Right ventricle myocardium inferior (tissue), 1 donor: ENCODE data around the gene ADAMTS2. TPM values are rescaled to one million over a fixed set of nuclear protein-coding genes. Genes with fewer than 3 reads are reported as not detected.
A peak's percentile ranks its signal among the peaks of the same experiment; 100 is the strongest.

Experiments used
- ATAC-seq: fragments of 200-7000 bp; cut with Tn5 transposase; one replicate; pipeline ENCODE4 v1.9.1; 2020; ENCODE audit warnings: mild to moderate bottlenecking, moderate library complexity
- DNase-seq: peaks from one replicate; pipeline ENCODE4 v3.0.0; 2021; ENCODE audit errors: missing footprints
- intact Hi-C: fragments of 100-400 bp; cut with DNase I; formaldehyde crosslinking; loops from one replicate; pipeline ENCODE4 v1.11.0; 2022
- total RNA-seq: library from RNA; stranded (reverse); fragmentation: NEBNext Ultra II Directional; extraction: Animal tissue kit (Norgen Biotek cat#: 25700); gene quantifications from one replicate; pipeline ENCODE4 v1.2.1, GENCODE V29; 2021
- donor health status: DM: no; HTN: yes; CAD: no; lungs with severe emphysema.

Gene ADAMTS2
- total RNA-seq, 1 donor from 2014 or later, result 3.7 TPM

DNA sequence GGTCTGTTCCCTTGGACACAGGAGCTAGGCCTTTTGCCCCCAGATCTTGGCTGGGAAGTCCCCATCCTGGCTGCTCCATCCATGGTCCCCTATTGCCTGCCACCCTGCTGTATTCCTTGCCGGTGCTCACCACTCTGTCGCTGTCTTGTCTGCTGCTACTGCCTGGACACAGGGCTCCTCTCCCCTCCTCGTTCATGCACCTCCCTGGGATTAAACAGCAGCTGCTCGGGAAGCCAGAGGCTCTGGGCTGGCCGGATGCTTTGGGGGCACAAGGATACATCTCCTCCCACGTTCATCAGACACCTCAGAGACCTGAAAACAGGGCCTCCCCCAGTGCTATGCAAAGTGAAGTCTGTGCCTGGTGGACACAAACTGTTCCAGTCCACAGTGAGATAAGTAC, 174.7 kb downstream of the ADAMTS2 start:
- intact Hi-C loops, result no loop called here
- DNase-seq (peak; percentile 35), ATAC-seq (no peak)

DNA sequence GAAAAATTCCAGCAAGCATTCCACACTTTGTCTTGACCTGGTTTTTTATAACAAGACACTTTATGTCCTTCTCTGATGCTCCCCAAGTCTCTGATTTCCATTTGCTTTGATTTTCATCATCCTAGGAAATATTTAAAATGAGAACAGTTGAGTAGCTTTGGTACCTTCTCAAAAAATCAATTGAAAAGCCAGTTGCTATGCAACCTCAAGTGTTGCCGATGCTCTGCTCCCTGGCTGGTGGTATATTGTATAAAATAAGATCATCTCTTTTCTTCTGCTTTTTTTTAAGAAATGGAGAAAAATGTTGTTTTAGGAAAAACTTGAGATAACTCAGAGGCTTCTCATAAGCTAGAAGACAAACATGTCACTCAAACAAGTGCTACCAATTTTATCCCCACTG, 175.4 kb downstream of the ADAMTS2 start:
- intact Hi-C loops, result loop anchor here (5.0 kb wide), 1 partner anchor 172 kb away; no protein-coding TSS in a partner anchor
- DNase-seq, result no peak
- no peak for ATAC-seq

DNA sequence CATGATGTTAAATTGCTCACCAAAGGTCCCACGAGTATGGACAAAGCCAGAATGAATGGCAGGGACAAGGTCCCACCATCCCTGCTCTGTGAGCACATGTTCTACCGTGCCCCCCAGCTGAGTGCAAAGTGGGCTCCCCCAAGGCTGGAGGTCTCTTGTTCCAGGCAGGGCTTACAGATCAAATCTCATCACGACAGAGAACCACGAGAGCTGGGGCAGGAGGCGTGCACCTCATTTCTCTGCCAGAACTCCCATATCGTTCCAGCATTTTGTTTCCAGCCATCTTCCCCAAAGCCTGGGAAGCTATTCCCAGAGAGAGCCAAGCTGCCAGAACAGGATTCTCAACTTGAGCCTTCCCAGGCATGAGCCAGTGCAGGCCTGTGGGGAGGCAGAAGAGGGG, 176.6 kb downstream of the ADAMTS2 start:
- intact Hi-C loops, result loop anchor here (5.0 kb wide), 1 partner anchor 174 kb away; no protein-coding TSS in a partner anchor
- DNase-seq (peak; percentile 32), ATAC-seq (no peak)

DNA sequence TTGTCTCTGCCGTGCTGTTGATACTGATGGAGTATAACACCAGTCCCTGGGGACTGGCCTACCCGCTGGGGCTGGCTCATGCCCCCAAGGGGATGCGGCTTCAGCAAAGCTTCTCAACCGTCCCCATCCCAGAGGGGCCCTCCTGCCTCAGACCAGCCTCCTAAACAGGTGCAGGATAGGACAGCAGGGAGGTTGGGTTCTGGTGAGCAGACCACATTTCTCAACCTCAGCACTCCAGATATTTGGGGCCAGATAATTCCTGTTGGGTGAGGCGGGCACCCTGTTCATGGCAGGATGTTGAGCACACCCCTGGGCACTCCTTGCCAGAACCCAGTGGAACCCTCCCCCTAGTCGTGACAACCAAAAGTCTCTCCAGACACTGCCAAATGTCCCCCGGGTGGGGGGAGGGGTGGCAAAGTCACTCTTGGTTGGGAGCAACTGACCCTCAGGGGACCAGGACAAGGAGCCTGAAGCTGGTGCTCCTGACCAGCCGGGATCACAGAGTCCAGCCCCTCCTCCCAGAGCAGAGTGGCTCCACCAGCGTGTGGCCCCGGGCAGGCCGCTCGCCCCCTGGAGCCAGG, 177.3 kb downstream of the ADAMTS2 start:
- DNase-seq (peak; percentile 51), ATAC-seq (no peak)
- intact Hi-C loops, result loop anchor here (1.0 to 5.0 kb wide), 2 partner anchors 174 to 326 kb away; no protein-coding TSS in a partner anchor

DNA sequence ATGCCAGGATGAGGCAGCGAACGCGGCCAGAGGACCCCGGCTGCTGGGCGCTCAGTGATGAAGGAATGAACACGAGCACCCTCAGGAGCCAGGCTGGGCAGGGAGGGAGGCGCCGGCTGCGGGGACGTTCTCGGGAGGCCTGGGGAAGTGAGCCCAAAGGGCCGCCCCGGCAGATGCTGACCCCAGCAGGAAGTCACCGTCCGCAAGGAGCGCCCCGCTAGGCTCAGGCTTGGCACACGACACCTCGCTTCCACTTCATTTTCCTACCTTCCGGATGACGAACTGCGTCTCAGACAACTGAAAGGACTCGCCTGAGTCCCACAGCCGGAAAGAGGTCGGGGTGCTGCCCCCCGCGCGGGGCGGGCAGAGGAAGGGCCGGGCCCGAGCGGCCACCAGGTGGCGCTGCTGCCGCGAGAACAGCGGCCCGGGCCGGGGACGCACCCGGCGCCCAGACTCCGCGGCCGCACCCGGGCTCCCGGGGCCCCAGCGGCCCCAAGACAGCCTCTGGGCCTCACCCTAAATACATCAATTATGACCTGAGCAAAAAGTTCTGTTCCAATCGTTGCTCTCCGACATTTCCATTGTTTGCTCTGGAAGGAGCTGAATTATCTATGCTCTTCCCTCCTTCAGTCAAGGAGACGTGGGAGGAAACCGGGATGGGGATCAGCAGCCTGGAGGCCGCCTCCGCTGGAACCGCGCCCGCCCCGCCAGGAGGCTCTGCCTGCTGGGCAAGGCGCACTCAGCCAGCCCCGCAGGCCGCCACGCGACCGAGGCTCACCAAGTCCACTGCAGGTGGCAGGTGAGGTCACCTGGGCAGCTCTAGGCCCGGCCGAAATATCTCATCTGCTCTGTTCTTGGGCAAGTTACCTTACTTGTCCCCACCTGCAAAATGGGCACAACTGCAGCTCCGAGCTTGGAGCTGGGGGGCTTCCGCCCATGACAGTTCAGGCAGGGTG, 178.1 kb downstream of the ADAMTS2 start:
- intact Hi-C loops, result loop anchor here (1.0 to 5.0 kb wide), 2 partner anchors 175 to 327 kb away; no protein-coding TSS in a partner anchor
- ATAC-seq, result peak; percentile 68
- DNase-seq, result no peak

DNA sequence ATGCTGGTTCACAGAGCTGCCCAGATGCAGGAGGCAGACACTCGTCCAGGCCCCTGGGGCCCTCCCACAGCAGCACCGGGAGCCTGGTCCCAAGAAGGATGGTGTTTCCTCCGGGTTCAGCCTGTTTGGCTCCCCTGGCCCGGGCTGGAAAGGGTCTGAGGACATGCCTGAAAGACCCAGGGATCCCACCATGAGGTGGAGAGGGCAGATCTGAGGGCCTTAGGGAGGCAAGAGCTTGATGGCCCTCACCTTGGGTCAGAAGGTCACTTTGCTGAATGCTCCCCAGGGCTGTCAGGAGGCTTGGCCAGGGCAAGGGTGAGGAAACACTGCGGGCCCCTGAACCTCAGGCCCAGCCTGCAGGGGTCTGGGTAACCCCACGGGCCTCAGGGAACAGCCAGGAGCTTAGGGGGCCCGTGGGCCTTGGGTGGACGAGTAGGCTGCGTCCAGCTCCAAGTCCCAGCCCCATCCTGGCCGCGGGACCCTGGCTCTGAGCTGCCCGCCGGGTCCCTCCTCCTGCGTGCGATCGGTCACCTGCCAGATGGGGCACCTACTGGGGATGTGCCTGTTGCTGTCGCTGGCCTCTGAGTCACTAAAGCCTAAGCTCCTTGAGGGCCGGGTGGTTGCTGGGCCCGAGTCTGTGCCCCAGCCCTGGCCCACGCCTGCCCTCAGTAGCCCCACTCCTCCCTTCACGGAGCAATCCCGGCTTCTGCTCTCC, 178.9 kb downstream of the ADAMTS2 start:
- ATAC-seq (no peak), DNase-seq (peak; percentile 67)
- intact Hi-C loops, result loop anchor here (5.0 kb wide), 1 partner anchor 176 kb away; no protein-coding TSS in a partner anchor

DNA sequence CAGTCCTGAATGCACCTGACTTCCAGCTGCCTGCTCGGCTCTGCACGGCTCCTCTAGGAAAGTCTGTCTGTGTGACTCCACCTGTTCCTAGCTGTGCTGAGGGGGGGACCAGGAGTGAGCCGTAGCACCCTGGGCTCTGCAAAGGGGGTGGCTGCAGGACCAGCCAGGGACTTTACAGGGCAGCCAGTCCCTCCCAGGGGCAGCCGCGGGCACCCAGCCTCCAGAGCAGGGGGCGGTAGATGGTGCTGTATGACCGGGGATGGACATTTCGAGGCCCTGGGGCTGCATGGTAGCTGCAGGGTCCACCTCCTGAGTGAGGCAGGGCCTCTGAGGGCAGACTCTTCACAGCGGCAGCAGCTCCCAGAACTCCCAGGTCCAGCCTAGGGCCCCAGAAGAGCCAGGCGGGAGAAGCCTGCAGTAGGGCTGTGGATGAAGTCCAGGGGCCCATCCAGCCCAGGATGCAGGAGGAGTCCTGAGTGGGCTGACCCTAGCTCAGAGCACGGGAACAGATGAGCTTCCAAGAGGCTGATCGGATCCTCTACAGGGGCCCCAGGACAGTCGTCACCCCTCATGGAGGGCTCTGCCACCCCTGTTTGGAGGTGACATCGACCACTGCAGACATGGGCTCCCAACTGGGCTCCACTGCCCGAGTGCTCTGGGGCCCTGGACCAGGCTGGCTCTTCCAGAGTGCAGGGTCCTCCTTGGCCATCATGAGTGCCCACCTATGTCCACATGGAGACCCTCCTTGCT, 179.7 kb downstream of the ADAMTS2 start:
- DNase-seq, result peak; percentile 64
- ATAC-seq, result no peak
- intact Hi-C loops, result loop anchor here (5.0 kb wide), 1 partner anchor 177 kb away; no protein-coding TSS in a partner anchor

DNA sequence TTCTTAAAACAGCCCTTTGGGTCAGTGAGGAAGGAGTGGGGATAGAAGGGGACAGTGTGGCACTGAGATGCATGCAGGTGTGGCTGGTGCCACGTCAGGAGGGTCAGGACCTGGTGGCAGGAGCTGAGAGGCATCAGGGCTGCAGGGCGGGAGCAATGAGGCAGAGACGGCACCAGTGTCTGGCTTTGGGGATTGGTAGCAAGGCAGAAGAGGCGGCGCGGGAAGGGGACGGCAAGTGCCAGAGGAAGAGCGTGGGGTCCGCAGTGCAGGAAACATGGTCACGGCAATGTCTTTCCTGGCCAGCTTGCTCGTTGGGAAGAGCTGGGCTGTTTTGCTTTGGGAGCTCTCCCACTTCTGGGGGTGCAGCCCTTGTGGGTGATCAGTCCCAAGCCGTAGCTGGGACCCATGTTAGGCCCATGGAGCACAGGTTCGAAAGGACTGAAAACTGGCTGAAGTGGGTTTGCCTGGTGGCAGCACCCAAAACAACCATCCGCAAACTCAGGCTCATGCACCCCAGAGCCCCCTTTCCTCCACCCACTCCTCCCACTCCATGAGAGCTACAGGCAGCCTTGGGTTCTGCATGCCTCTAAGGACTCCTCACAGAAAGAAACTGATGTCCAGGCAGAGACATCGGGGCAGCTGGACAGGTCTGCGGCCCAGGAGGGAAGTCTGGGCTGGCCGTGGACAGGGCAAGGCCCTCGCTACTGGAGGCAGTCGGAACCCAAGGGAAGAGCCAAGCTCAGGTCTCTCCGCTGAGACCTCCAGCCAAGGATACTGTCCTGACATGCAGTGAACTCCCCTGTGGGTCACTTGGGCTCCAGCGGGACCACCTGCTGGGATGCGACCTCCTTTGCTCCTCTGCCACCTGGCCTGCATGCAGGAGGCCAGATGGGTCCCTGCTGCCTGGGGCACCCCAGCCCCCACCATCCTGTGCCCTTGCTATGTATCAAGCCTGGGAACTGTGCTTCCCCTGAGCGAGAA, 180.6 kb downstream of the ADAMTS2 start:
- intact Hi-C loops, result loop anchor here (5.0 kb wide), 1 partner anchor 178 kb away; no protein-coding TSS in a partner anchor
- ATAC-seq (no peak), DNase-seq (peak; percentile 53)

DNA sequence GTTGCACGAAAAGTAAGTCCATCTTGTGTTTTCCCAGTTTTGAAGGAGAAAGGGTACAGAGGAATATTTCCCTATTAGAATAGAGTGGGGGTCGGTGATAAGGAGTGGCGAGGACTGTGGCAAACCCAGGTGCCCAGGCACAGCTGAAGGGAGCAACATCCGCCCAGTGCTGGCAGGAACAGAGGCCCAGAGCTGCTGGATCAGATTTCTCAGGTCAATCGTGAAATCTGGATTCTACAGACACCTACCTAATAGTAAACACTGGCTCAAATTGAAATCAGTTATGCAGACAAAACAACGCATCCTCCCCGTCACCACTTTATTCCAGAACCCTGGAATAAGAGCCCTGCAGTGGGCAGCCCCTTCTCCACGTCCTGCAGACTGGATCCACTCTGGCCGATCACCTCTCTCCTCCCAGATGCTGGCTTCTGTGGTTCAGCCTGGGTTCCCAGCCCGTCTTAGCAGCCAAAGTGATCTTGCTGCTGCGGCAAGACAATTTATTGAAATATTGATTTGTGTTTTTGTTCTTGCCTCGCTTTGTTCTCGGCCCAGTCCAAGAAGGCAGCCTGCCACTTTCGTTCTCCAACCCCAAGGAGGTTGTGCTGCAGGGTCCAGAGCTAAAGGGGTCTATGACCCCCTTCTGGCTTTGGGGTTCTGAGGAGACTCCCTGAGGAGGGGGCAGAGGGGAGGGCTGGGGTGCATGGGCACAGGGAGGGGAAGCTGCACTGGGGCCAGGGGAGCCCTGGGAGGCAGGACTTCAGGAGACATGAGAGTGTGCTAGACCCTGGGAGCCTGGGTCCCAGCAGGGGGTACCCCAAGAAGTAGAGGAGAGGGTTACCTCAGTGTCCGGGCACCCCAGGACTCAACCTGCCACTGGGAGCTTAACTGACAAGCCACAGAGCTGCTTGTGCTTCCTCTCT, 181.8 kb downstream of the ADAMTS2 start:
- intact Hi-C loops, result no loop called here
- ATAC-seq, result no peak
- DNase-seq, result peak; percentile 15

DNA sequence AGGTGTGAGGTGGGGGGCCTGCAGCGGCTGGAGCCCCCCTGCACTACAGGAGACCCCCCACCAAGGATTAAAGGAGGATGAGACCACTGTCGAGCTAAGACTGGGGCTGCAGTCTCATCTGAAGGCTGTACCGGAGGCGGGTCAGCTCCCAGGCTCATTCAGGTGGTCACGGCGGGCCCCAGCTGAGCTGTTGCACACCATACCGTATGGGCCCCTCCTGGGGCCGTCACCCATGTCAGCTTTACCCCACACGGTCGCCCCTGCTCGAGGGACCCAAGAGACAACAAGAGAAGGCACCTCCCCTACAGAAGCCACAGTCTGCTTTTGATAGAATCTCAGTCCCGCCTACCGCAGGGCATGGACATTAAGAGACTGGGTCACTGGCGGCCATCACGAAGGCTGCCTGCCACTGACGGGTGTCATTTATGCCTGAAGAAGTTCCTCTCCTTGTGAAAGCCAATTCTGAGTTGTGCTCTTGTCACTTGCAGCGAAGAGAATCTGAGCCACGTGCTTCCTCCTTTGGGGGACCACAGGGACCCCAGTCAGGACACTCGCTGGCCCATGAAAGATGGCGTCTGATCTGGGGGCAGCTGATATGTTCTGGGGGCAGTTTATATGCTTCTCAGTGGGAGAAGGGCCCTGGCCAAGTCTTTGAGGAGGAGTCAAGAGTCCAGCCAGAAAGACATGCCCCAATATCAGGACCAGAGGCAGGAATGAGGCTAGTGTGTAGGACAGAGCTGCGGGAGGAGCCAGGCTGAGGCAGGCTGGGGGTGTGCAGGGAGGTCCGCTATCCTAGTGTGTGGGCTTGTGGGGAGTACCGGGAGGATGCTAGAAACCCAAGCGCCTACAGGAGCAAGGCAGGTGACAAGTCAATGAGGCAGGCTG, 182.7 kb downstream of the ADAMTS2 start:
- no peak for ATAC-seq
- DNase-seq, result peak; percentile 32
- intact Hi-C loops, result no loop called here

DNA sequence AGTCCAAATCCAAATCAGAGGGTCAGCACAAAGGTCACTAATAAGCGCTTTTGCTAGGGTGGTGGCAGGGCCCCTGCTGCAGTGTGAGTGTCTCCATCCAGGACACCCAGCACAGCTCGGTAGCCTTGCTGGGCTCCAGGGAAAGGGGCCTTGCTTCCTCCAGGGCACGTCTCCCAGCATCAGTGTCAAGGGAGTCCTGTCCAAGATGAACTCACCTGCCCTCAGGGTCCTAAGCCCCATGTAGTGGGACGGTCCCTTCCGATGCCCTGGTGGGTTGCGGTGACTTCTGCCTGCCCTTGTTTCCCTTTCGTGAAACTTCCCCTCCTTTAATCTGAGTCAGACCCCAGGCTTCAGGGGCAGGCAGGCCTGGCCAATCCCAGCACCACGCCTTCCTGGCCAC, 183.4 kb downstream of the ADAMTS2 start:
- peak; percentile 45 for DNase-seq
- ATAC-seq, result no peak
- intact Hi-C loops, result no loop called here

DNA sequence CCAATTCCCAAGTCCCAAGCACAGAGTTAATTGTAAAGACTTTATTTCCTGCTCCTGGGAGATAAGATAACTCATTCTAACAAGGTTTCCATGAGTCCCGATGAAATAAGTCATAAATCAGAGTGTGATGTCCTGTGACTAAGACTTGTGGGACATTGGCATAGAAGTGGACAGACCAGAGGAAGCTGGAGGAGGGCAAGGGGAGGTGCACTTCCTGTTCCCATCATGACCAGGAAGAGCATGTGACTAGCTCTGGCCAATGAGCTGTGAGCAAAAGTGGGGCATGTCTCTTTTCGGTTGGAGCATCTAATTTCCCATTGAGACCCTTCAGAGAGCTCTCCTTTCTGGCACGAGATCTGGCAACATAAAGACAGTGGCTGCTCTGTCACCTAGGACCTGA, 184.7 kb downstream of the ADAMTS2 start:
- intact Hi-C loops, result no loop called here
- DNase-seq (peak; percentile 4), ATAC-seq (no peak)

DNA sequence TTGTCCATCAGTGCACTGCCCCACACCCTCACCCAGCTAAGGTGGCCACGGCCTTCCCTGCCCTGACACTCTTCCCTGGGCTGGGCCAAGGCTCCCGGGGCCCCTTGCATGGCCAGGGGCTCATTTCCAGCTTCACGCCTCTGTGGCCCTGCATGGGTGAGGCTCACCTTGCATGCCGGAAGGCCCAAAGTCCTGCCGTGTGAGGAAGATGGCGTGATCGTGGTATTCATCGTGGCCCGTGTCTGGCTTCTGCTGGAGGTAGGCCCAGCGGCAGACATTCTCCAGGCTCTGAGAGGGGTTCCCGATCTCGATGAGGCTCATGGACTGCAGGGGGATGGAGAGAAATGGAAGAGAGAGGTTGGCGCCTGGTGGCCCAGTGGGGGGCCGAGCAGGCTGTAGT, 186.7 kb downstream of the ADAMTS2 start:
- intact Hi-C loops, result no loop called here
- ATAC-seq (no peak), DNase-seq (peak; percentile 15)

DNA sequence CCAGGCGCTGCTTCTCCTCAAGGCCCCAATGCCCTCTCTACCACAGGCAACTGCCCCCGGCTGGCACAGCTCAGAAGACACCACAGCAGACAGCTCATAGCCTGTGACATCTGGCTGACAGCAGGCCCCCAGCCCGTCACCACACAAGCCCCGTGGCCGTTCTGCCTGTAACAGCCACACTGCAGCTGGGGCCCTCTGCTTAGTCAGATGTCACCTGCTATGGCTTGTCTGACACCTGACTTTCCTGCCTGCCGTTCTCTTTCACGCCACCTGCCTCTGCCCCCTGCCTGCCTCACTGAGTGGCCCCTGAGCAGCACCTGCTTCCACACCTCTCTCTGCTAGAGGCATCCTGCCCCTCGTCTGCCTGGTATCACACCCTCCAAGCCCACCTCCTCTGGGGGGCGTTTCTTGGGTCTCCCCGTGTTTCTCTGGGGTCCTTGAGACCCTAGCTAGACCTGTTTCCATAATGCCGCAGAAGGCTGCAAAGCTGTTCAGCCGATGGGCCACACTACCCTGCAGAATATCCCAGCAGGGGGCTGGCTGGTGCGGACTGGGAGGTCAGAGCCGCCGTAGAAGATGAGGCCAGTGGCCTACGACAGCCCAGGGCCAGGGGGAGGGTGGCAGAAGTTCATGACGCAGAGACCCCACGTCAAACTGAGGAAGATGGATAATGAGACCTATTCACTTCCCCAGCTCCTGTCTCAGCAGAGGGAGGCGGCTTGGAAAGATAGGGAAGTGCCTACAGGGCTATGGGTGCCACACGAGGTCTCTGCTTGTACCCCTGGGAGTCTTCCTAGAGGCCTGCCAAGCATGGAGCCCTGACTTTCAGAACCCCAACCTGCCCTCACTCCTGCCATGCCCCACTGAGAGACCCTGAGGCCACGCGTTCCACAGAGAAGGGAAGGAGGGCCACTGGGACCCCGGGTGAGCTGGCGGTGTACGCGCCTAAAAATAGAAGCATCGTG, 190.0 kb downstream of the ADAMTS2 start:
- ATAC-seq (no peak), DNase-seq (no peak)
- intact Hi-C loops, result no loop called here
